ENCODE results near the gene SNPH.

DNA sequence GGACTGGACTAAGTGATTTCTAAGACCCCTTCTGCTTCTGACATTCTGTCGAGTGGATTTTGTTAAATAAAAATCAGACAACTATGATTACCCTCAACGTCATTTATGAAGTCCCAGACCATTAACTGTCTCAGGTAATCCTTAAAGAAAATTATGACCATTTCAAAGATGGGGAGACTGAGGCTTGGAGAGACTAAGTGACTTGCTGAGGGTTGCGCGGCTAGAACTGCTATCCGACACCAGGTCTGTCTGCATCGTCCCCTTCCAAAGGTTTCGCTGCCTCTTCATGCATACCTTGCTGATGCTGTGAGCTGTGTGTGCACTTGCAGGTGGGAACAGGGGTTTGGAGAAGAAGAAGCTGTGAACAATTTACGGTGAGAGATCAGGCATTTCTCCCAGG lies 3.1 kb downstream of the SNPH start:
- TF ChIP-seq, protein P1, sequence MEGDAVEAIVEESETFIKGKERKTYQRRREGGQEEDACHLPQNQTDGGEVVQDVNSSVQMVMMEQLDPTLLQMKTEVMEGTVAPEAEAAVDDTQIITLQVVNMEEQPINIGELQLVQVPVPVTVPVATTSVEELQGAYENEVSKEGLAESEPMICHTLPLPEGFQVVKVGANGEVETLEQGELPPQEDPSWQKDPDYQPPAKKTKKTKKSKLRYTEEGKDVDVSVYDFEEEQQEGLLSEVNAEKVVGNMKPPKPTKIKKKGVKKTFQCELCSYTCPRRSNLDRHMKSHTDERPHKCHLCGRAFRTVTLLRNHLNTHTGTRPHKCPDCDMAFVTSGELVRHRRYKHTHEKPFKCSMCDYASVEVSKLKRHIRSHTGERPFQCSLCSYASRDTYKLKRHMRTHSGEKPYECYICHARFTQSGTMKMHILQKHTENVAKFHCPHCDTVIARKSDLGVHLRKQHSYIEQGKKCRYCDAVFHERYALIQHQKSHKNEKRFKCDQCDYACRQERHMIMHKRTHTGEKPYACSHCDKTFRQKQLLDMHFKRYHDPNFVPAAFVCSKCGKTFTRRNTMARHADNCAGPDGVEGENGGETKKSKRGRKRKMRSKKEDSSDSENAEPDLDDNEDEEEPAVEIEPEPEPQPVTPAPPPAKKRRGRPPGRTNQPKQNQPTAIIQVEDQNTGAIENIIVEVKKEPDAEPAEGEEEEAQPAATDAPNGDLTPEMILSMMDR (IDR thresholded peaks at IDR 0.05) = no peak
- TF ChIP-seq POLR2A (IDR thresholded peaks at IDR 0.05) = no peak
